GM21528 (cell line): ENCODE results near the gene MAPK1.
A peak's percentile ranks its signal among the peaks of the same experiment; 100 is the strongest.
"Not testable (repeated sequence)": the region's sequence is repeated elsewhere in the genome, so short reads cannot be mapped to it uniquely, and the experiment has no call there.

Experiments used
- ATAC-seq: cut with Tn5 transposase; IDR thresholded peaks from one replicate; pipeline ENCODE4 v1.9.1; 2021; ENCODE audit warnings: mild to moderate bottlenecking, moderate library complexity; ENCODE audit not compliant: unreplicated experiment, low FRiP score

The MAPK1 gene

GRCh38 chr22:21867528-21868266 lies at the start of gene MAPK1:
MAPK1 (minus strand) TSS chr22:21867645; CDS start chr22:21867440, 205 bp downstream.
- peak; percentile 80 for ATAC-seq

- no peak for ATAC-seq
Observed at GRCh38 chr22:21916309-21916918, 49.0 kb upstream of the MAPK1 start.

DNA sequence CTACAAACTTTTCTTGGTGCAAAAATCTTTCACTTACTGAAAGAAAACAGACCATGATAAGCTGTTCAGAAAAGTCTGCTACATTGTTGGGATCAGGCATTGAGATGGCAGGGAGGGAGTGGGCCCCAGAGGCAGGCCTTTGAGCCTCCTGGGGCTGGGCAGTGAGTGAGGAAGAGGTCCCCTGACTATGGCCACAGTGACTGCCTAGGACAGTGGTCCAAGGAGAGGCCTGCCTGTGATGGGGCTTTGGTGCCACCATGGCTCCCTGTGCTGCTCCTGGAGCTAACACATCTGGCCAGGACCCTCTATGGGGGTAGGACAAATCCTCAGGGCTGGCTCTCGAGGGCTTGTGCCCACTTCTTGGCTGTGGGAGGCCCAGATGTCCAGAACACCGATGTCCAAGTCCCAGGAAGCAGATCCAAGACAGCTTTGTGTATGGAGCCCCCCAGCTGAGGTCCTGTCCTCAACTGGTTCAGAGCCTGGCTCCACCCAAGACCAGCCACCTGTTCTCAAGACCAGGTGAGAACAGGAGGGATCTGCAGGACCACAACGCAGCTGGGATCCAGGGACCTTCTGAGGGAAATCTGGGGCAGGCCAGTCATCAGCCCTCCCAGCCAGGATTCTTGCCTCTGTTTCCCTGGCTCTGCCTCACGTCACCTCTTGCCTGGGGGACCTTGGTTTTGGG lies 48.3 kb upstream of the MAPK1 start:
- no peak for ATAC-seq

DNA sequence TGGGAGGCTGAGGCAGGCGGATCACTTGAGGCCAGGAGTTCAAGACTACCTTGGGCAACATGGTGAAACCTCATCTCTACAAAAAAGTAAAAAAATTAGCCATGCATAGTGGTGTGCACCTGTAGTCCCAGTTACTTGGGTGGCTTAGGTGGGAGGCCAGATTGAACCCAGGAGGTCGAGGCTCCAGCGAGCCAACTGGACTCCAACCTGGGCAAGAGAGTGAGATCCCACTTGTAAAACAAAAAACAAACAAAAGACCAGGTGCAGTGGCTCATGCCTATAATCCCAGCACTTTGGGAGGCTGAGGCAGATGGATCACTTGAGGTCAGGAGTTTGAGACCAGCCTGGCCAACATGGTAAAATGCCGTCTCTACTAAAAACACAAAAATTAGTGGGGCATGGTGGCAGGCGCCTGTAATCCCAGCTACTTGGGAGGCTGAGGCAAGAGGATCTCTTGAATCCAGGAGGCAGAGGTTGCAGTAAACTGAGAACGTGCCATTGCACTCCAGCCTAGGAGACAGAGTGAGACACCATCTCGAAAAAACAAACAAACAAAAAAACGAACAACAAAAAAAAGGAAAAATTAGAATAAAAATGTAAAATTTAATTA lies 46.7 kb upstream of the MAPK1 start:
- ATAC-seq = not testable (repeated sequence)

- not testable (repeated sequence) for ATAC-seq
Observed at GRCh38 chr22:21910367-21910766, 42.9 kb upstream of the MAPK1 start.

GRCh38 chr22:21909871-21910270 lies 42.4 kb upstream of the MAPK1 start:
- no peak for ATAC-seq

GRCh38 chr22:21907638-21908522 lies 40.4 kb upstream of the MAPK1 start:
- no peak for ATAC-seq

DNA sequence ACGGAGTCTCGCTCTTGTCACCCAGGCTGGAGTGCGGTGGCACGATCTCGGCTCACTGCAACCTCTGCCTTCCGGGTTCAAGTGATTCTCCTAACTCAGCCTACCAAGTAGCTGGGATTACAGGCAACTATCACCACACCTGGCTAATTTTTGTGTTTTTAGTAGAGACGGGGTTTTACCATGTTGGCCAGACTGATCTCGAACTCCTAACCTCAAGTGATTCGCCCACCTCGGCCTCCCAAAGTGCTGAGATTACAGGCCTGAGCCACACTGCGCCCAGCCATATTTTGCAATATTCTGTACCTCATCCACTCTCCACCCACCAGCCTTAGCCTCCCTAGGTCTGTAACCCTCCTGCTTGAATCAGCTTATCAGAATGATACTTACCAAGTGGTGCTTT lies 37.8 kb upstream of the MAPK1 start:
- not testable (repeated sequence) for ATAC-seq

DNA sequence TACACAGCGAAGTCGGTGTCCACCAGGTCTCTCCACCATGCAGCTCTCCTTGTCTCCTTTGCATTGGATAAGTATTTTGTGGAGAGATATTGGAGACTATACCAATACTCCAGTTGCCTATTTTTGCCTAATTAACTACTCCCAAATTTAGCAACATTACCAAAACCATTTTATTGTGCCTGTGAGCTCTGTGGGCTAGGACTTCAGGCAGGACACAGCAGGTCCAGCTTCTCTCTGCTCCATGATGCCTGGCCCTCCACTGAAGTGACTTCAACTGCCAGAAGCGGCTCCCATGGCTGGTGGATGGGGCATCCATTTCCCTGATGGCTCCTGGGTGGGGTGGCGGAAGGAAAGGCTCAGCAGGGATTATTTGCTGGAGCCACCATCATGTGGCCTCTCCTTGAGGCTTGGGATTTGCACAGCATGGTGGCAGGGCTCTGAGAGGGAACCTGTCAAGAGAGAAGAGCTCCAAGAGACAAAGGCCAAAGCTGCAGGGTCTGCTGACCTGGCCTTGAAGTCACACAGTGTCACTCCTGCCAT lies 36.9 kb upstream of the MAPK1 start:
- ATAC-seq = no peak

GRCh38 chr22:21903283-21903682 lies 35.8 kb upstream of the MAPK1 start:
- ATAC-seq = no peak

DNA sequence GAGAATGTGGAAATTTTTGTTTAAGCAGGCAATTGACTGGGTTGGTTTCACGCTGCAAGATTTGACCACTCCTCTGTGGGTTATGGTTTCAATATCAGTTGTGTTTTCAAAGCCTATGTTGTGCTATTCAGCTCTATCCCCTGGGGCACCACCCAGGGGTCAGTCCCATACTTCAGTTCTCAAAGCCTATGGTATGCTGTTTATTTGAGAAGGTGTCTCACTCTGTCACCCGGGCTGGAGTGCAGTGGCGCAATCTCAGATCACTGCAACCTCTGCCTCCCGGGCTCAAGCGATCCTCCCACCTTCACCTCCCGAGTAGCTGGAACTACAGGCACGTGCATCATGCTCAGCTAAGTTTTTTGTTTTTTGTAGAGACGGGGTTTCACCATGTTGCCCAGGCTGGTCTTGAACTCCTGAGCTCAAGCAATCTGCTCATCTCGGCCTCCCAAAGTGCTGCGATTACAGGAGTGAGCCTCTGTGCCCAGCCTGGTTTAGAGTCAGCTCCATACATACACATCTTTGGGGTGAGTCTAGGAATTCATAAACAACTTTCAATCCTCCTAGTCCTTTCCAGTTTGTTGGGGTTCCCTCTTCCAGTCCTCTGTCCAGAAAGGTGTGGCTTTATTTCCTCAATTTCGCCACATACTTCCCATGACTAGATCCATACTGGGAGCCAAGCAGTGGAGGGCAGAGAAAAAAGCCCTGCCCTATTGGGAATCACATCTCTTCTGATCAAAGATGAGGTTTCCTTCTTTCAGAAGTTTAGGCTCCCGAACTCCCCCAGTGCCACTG lies 35.0 kb upstream of the MAPK1 start:
- ATAC-seq = no peak

DNA sequence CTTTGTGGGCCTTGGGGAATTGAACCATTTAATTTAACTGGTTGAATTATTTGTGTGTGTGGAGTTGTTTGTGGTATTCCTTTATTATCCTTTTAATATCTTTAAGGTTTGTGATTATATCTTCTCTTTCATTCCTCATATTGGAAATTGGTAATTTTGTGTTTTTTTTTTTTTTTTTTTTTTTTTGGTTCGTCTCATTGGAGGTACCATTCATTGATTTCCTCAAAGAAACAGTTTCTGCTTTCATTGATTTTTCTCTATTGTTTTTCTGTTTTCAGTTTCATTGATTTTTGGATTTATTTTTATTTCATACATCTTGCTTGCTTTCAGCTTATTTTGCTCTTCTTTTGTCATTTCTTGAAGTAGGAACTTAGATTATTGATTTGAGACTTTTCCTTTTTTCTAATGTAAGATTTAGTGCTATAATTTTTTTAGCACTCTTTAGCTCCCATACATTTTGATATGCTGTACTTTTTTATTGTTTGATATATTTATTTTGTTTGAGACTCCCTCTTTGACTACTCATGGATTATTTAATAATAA lies 31.0 kb upstream of the MAPK1 start:
- no peak for ATAC-seq

GRCh38 chr22:21896951-21897513 lies 29.6 kb upstream of the MAPK1 start:
- ATAC-seq = no peak

DNA sequence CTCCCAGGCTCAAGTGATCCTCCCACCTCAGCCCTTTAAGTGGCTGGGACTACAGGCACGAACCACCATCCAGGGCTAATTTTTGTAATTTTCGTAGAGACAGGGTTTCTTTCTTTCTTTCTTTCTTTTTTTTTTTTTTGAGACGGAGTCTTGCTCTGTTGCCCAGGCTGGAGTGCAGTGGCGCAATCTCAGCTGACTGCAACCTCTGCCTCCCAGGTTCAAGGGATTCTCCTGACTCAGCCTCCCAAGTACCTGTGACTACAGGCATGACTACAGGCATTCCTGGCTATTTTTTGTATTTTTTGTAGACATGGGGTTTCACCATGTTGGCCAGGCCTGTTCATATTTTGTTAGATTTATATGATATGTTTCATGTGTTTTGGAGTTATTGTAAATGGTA lies 28.8 kb upstream of the MAPK1 start:
- not testable (repeated sequence) for ATAC-seq

GRCh38 chr22:21894799-21895198 lies 27.4 kb upstream of the MAPK1 start:
- ATAC-seq = no peak

GRCh38 chr22:21889251-21889990 lies 22.0 kb upstream of the MAPK1 start:
- ATAC-seq = no peak

DNA sequence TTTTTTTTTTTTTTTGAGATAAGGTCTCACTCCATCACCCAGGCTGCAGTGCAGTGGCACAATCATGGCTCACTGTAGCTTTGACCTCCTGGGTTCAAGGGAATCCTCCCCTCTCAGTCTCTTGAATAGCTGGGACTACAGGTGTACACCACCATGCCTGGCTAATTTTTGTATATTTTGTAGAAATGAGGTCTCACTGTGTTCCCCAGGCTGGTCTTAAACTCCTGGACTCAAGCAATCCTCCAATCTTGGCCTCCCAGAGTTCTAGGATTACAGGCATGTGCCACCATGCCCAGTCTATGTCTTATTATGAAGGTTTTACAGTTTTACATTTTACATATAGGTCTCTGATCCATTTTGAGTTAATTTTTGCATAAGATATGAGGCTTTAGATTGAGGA lies 20.4 kb upstream of the MAPK1 start:
- no peak for ATAC-seq

- not testable (repeated sequence) for ATAC-seq
Observed at GRCh38 chr22:21883930-21884329, 16.5 kb upstream of the MAPK1 start.
